PC-9 (cell line): ENCODE measurements around the gene PCMT1.

Experiments used
- EZH2 ChIP-seq: fragments of 200-600 bp; sonication (generic); IDR thresholded peaks from 2 replicates; pipeline ENCODE4 v1.8.0; 2017; ENCODE audit warnings: antibody characterized with exemption, low read depth
- TF ChIP-seq, protein P1 (sequence below): fragments of 200-600 bp; sonication (generic); conservative IDR thresholded peaks from 2 replicates; pipeline ENCODE4 v1.6.1; 2017; ENCODE audit warnings: mixed run types, antibody characterized with exemption, mild to moderate bottlenecking, moderate library complexity

DNA sequence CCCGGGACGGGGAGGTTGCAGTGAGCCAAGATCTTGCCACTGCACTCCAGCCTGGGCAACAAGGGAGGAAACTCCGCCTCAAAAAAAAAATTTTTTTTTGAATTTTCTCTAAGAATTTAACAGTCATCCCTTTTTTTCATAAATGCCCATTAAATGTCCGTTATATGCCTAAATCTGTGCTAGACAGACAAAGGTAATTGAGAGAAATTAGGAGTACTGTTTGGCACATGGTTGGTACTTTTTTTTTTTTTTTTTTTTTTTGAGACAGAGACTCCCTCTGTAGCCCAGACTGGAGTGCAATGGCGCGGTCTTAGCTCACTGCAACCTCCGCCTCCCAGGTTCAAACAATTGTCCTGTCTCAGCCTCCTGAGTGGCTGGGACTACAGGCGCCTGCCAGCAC is 1.7 kb downstream of the PCMT1 start:
- TF ChIP-seq, protein P1, sequence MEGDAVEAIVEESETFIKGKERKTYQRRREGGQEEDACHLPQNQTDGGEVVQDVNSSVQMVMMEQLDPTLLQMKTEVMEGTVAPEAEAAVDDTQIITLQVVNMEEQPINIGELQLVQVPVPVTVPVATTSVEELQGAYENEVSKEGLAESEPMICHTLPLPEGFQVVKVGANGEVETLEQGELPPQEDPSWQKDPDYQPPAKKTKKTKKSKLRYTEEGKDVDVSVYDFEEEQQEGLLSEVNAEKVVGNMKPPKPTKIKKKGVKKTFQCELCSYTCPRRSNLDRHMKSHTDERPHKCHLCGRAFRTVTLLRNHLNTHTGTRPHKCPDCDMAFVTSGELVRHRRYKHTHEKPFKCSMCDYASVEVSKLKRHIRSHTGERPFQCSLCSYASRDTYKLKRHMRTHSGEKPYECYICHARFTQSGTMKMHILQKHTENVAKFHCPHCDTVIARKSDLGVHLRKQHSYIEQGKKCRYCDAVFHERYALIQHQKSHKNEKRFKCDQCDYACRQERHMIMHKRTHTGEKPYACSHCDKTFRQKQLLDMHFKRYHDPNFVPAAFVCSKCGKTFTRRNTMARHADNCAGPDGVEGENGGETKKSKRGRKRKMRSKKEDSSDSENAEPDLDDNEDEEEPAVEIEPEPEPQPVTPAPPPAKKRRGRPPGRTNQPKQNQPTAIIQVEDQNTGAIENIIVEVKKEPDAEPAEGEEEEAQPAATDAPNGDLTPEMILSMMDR, result no peak
- TF ChIP-seq EZH2, result no peak
